HG02571 (cell line): ENCODE measurements around the gene GPC6.

Source experiments
- ATAC-seq: cut with Tn5 transposase; IDR thresholded peaks from one replicate; pipeline ENCODE4 v1.9.1; 2021; ENCODE audit warnings: mild to moderate bottlenecking, moderate library complexity; ENCODE audit not compliant: unreplicated experiment

The GPC6 gene

DNA sequence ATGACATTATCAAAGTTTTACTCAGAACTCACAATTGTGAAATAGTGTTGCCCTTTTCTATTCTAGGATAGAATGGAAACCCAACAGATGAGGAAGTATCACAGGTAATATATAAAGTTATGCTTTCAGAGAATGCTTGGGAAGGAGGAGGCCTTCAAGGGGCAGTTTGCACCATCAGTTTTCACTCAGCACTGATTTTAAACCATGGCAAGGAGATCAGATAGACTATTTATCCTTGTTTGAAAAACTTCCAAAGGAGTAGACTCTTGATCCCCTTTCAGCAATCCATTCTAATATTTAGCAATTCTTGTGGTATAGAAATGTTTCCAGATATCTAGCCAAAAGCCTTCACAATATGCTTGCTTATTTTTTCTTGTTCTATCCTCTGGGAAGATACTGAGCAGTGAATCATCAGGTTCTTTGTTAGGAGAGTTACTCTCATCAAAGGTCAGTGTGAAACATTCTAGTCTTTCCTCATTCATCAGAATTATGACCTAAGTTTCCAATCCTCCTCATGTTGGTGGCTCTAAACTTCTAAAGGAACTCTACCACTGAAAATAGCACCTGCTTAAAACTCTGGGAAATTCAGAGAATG, 3.8 kb downstream of the GPC6 start:
- ATAC-seq: no peak

DNA sequence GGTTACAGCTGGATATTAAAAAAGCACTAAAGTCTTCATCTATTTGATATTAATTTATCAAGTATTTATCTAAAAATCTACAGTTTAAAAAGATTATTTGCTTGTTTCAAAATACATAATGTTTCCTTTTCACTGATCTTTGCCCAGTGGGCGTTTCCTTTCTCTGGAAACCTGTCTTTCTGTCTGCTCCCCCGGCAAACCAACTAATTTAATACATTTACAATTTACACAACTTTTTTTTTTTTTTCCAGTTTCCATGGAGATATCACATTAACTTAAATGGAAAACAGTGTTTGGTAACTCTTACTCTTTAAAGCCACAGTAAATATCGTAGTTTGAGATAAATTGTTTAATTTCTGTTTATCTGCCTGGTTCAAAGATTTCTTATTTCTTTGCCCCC, 5.3 kb downstream of the GPC6 start:
- no peak for ATAC-seq

DNA sequence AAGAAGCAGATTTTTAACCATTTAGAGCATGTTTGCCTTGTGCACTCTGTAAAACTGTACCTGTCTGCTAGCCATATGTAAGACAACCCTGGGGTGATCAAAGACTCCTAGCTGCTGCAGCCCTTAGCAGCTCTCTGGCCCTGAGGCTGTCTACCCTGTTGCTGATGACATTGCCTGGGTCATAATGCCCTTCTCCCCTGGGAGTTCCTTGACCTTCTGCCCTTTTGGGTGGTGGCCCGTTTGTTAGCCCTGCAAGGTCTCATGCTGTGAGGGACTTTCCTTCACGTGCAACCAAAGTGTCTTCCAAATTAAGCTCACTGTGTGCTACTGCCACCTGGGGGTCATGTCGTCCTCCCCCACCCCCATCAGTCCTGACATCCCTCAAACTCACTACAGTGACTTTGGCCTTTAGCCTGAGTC, 7.4 kb downstream of the GPC6 start:
- ATAC-seq: no peak

DNA sequence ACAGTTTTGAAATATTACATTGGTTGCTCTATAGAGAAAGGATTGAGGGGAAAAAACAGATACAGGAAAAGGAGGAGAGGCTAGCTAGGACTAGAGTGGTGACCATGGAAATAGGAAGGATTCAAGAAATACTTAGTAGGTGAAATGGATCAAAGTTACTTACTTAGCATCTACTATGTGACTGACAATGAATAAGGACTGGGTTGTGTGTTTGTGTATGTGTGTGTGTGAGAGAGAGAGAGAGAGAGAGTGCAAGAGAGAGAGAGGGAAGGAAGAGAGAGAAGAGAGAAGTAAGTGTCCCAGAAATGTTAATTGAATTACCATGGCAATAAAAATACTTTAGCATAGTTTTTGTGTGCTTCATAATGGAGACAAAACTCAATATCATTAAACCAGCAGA, 7.9 kb downstream of the GPC6 start:
- ATAC-seq: no peak

DNA sequence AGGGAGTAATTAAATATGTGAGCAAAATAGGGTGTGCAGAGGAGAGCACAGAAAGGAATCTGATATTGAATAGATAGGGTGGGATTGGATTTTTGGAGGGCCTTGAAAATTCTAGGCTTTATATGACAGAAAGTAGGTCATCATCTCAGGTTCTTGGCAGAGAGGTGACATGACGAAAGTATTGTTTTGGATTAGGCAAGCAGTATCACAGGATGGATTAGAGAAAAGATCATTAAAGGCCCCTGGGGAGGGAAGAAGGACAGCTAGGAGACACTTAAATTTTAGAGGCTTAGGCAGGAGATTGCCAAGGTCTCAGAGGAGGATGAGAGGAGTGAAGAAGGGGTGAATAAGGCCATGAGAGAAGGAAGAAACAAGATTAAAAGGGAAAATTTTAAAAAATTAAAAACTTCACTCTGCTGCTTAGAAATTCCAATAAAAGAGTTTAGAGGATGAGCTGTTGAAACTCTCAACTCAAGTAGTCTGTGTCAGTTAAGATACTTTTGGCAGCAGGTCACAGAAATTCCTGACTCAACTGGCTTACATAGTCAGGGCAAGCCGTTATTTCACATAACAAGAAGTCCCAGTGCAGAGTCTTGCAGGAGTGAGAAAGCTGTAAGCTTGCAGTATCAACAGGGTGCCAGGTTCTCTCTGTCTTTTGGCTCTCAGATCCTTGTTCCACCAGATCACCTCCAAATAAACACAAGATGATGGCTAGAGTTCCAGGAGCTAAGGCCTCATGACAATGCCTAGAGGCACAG, 8.8 kb downstream of the GPC6 start:
- no peak for ATAC-seq

DNA sequence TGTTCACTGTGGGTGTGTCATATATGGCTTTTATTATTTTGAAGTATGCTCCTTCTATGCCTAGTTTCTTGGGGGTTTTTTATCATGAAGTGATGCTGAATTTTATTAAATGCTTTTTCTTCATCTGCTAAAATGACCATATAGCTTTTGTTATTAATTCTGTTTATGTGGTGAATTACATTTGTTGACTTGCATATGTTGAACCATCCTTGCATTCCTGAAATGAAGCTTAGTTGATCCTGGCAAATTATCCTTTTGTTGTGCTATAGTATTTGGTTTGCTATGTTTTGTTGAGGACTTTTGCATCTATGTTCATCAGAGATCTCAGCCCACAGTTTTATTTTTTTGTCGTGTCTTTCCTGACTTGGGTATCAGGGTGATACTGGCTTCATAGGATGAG, 12.1 kb downstream of the GPC6 start:
- no peak for ATAC-seq

DNA sequence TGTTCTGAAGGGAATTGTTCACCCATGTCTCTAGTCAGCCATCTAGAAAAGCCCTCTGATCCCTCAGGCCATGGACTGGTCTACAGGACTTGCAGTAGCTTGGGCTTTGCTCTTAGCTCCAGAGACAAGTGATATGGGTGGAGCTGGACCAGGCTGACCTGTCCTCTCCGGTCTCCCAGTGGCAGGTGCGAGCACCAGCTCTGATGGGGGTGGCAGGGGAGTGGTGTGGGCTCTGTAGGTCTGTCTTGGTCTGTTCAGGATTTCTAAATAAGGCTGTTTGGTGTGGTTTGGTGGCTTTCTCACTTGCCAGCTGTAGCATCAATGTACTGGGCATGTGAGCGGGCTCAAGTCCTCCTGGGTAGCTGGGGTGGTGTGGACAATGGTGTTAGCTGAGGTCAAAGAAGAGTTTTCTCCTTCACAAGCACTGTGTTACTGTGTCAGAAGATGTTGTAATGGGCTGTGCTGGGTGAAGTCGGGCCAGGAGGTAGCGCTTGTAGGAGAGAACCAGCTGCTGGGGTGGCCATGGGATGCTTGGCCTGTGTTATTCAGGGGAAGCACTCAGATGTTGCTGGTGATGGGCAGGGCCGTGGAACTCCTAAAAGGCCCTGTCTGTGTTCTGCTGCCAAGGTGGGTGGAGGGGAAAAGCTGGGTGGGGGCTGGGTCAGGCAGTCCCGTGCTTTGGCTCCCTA, 16.9 kb downstream of the GPC6 start:
- no peak for ATAC-seq

DNA sequence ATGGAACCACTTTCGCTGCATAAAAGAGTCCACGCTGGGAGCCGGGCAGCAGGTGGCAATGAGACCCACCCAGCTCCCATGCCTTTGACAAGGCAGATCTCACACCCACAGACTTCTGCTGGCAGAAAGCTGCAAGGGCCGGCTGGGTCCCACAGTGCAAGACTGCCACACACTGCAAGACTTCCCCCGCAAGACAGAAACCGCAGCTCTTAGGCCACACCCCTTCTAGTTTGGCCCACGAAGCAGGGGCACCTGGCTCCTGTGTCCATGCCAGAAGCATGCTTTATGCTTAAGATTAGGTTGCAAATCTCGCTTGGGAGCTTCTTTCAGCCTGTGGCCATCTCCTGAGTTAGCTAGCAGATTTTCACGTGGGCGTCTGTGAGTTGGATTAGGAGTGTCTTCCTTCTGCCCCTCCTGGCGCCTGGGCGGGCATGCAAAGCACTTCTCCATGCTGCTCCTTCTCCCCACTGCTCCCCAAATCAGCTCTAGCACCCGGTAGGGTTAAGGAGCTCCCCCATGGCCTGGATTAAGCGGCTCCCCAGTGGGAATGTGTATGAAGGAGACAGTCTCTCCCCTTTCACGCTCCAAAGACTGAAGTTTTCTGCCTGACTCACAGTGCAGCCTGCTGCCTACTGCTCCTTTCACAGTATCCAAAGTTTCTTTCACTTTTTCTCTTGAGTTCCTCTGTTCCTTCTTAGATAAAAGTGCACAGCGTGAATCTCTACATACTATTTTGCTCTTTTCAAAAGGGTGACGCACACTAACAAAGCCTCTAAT, 17.7 kb downstream of the GPC6 start:
- no peak for ATAC-seq

DNA sequence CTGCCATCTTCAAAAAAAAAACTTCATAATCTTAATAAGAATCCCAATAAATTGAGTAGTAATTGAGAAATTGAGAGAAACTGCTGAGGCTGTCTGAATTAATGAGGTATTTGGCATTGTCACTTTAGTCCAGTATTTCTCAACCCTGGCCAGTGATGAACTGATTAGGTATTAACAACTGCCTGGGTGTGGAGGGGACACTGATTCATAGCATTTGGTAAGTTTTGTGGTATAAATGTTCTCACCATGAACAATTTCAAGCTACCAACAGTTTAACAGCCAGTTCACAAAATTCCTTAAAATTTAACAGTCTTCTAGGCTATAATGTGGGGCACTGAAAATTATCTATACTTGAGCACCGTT, 18.3 kb downstream of the GPC6 start:
- no peak for ATAC-seq

DNA sequence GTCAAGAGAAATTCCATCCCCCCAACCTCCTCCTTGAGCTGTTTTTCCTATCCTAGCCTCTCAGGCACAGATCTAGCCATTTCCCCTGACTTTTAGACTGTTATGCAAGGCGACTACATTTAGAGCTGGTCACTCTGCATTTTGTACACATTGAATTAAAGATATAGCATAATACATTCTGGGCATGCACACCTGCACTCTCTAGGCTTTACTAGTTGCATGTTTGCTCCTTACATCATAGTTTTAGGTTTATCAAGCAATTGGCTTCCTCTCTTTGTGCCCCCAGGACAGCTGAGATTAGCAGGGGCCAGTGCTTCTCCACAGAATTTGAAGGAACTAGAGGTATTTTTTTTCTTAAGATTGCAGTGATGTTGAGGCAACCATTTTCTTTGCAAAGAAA, 19.5 kb downstream of the GPC6 start:
- ATAC-seq: no peak

DNA sequence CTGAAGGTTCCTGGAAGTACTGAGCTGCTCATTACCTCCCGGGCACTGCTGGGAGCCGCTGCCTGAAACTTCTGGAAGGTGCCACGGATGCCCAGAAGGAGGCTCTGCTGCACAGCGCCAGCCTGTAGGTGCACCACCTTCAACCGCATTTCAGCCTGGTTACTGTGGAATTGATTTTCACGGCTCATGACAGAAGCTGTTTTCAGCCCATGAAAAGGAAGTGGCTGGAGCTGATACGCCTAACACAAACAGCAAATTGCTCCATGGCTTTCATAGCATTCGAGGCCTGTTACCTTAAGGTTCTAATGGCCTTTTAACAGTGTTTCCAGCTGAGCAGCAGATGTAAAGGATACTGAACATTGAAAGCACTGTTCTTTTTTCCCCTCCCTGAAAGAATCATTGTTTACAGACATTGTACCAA, 22.0 kb downstream of the GPC6 start:
- no peak for ATAC-seq

DNA sequence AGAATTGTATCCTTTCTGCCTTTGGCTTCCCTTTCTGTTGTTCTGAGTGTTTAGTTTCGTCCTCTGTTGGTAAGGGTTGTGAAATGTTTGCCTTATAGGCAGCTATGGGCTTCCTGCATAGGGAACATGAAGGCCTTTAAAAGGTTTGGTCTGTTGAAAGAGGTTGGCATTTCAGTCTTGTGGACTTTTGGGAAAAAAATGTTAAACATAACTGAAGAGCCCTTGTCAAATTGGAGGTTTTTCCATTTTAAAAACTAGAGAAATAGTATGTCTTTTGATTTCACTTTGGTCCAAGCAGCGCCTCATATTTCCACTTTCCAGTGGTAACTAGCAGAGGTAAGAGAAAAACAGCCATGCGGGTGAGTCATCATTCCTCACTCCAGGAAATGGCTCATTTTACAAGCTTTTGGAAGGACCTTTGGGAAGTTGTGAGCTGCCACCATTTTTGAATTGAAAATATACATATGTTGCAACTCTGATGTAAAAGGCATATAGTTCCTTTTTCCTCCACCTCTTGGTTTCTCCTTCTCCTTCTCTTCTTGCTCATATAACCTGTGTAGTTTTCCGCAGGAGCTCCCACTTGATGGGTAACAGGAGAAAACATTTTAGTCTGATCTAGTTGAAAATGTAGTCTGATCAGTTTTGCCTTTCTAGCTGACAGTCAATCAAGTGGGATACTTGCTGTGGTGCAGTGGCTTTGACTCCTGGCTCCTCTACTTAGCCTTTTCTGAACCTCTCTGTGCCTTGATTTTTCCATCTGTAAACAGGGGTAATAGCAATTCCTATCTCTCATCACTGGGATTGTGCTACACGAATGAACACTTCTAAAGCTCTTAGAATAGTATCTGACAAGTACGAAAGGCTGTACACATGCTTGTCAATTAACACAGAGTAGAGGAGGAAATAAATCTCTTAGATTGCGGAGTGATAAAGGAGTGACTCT, 23.0 kb downstream of the GPC6 start:
- no peak for ATAC-seq

DNA sequence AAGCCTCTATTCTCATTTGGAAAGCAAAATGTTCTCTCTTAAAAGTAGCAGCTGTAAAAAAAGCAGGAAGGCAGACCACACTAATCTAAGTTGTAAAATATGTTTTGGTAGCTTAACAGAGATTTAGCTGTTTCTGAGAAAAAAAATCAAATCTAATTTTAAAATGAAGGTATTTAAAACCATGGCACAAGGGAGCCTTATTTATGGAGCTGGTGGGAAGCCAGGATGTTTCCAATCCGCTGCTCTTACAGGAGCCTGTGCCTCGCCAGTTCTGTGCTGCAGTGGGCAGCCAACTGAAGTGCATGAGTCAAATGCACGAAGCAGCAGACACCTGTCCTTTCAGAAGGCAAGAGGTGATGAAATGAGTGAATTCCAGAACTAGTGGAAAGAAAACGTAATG, 28.2 kb downstream of the GPC6 start:
- ATAC-seq: no peak

DNA sequence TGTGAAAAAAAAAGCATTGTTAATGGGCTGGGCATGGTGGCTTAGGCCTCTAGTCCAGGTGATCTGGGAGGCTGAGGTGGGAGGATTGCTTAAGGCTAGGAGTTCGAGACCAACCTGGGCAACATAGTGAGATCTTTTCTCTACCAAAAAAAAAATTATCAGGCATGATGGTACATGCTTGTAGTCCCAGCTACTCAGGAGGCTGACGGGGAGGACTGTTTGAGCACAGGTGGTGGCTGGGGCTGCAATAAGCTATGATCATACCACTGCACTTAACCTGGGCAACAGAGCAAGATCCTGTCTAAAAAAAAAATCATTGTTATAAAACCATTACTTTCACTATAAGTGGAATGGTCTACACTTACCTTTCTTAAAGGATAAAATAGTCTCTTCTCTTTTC, 30.4 kb downstream of the GPC6 start:
- ATAC-seq: no peak

DNA sequence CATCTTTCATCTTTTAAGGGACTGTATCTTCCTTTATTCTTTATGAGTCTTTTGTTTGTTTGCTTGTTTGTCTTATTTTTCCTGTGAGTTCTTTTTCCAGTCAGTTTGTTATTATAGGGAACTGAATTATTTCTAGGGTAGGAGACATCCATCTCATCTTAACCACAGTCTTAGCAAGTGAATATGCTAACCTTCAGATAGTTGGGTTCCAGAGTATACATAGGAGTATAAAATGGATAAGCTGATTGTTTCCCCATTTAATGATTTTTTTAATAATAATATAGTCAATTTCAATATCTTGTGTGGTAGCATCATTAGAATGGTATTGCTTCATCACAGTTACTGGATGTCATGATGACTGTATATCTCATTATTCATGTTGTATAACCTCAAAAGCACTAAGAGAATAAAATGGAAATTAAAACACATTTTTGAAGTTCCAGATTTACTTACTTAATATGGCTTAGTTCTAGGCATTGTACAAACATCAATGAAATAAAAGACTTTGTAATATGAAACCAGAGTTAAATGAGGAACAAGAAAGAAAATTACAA, 33.0 kb downstream of the GPC6 start:
- no peak for ATAC-seq

DNA sequence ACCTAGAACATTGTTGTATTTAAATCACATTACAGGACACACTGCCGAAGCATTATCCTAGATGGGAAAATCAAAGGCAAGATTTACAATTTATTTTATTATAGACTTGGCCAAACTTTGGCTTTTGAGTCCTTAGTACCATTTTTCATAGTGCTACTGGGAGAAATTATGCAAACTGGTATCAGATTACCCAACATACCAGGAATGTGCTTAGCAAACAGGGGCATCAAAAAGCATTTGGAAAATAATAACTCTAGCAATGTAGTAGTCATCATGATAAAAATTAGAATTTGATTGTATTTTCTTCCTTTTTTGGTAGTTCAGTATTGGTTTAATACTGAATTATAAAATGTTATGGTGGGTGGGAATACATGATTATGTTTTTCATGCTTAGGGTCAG, 34.0 kb downstream of the GPC6 start:
- no peak for ATAC-seq

DNA sequence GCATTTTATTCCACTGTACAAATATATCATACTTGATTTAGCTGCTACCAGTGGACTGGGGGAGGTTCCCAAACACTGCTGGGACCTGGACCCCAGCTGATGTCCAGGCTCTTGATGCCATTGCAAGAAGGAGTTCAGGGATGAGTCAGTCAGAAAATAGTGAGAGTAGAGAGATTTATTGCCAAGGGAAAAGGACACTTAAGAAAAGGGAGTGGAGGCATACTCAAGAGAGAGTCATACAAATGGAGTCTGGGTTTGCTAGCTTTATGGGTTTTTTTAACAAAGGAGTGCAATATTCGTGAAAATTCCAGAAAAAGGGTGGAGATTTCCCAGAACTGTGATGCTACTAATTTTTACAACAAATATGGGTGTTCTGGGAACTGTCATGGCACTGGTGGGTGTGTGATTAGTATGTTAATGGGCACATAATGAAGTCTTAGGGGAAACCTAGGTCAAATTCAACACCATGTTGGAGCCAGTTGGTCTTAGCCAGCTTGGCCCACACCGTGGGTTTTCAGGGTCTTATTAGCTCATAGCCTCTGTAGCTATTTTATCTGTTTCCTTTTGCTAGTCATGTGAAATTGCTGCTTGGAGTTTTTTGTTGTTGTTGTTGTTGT, 36.2 kb downstream of the GPC6 start:
- no peak for ATAC-seq

DNA sequence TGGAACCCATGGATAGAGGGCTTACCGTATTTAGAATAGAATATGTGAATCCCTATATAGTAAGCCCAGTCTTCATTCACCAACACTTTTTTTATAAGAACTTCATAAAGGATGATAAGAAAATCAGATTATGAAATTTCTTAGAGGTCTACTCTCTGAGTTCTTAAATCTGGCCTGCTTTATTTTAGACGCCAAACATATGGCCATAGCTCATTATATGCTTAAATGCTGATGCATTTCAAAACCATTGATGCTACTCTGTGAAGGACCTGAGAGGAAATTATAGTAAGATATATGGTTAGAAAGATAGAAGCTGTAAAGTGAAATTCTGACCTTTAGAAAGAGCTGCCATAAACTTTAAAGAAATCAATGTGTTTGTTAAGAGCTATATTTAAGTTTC, 38.3 kb downstream of the GPC6 start:
- no peak for ATAC-seq

DNA sequence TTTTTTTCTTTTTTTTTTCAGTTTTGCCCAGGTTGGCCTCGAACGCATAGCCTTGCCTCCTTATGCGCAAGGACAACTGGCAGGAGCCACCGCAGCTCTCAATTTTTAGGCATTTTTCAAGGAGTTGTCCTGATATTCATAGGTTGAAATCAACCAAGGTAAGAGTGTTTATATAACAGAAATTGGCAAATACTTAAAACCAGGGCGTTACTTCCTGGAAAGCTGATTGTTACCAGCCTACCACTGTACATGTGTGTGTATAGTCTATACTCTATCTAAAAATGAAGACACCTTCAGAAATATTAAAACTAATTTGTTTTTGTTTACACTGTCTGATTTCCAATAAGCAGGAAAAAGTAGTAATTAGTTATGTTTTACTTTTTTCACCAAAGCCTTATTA, 39.2 kb downstream of the GPC6 start:
- no peak for ATAC-seq

DNA sequence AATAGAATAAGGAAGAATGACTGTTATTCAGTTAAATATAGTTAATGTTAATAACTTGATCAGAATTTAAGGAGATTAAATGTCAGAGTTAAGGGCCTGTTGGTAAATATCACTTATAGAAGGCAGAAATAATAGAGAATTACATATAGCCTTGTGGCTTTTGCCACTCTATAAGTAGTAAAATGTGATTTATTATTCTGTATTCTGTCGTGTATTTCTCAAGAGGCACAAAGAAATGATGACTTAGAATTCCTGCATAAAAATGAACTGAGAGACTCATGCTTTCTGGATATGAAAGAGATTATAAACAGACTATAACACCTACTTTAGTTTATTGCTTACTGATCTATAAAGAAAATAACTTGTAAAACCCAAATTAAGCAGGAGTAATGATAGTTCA, 40.1 kb downstream of the GPC6 start:
- ATAC-seq: no peak
